GM10266 (cell line): ENCODE measurements around the gene RABL6.

ENCODE experiments used
- DNase-seq: peaks from one replicate; pipeline ENCODE4 v3.0.0; 2012; ENCODE audit errors: extremely low spot score
- CTCF ChIP-seq: IDR thresholded peaks from 2 replicates; pipeline ENCODE4 v1.5.1; 2012; ENCODE audit warnings: mild to moderate bottlenecking, low read depth; ENCODE audit not compliant: control insufficient read depth, insufficient read depth; ENCODE audit errors: missing control alignments

RABL6 gene

GRCh38 chr9:136850866-136851775 is 43.4 kb downstream of the RABL6 start:
- no peak for TF ChIP-seq CTCF
- DNase-seq = no peak

GRCh38 chr9:136851941-136852663 is 44.4 kb downstream of the RABL6 start, which contains the start of gene MAMDC4:
Gene MAMDC4, plus strand, starts transcription at chr9:136852346. Its CDS starts 71 bp downstream, at chr9:136852417.
- TF ChIP-seq CTCF = no peak
- no peak for DNase-seq

- TF ChIP-seq CTCF = no peak
- DNase-seq = no peak
Measured at GRCh38 chr9:136852664-136853595, 45.2 kb downstream of the RABL6 start.

- TF ChIP-seq CTCF = no peak
- DNase-seq = no peak
Measured at GRCh38 chr9:136853596-136854112, 45.9 kb downstream of the RABL6 start.

GRCh38 chr9:136854113-136854841 is 46.5 kb downstream of the RABL6 start:
- DNase-seq = no peak
- no peak for TF ChIP-seq CTCF

- TF ChIP-seq CTCF = no peak
- DNase-seq = no peak
Measured at GRCh38 chr9:136854842-136855460, 47.2 kb downstream of the RABL6 start.
